Erythroblast (primary cell): Measurements from ENCODE around the gene EBNA1BP2.
"Not testable (repeated sequence)": the region's sequence is repeated elsewhere in the genome, so short reads cannot be mapped to it uniquely, and the experiment has no call there.

ENCODE experiments used
- DNase-seq, 2 experiments: peaks; one replicate each; lab custom pipeline; 2025; lab: John Stamatoyannopoulos, UW
- GATA1 ChIP-seq: IDR thresholded peaks from 2 replicates; pipeline ENCODE4 v1.6.1; 2011; ENCODE audit warnings: low read depth, mild to moderate bottlenecking, control low read depth, low read length, moderate library complexity
- POLR2A ChIP-seq: IDR thresholded peaks from 2 replicates; pipeline ENCODE4 v1.6.1; 2011; ENCODE audit warnings: mild to moderate bottlenecking, low read length

The EBNA1BP2 gene

DNA sequence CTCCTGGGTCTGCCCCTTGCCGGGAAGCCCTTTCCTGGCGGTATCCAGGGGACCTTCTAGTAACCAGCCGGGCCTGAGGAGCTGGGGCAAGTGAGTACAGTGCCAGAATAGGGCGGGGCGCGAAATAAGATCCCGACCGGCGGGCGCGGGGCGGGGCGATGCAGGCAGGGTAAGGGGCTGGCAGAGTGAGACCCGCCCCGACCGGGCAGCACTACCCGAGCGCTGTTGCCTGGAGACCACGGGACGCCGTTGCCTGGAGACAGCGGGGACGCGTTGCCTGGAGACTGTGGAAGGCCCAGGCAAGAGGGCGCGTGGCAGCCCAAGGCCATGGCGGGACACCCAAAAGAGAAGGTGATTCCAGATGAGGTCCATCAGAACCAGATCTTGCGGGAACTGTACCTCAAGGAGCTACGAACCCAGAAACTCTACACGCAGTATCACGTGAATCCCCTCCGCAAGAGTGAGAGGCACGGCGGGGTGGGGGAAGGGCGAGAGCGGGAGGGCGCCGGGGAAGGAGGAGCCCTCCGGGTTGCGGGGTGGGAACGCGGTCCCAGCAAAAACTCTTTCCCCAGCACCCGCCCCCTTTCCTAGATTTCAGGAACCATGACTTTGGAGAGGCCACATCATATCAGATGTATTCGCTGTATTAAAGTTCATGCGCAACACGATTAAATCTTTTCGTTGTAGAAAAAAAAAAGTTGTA is 24.3 kb downstream of the EBNA1BP2 start:
- DNase-seq = peak; percentile 55
- no peak for TF ChIP-seq POLR2A
- no peak for TF ChIP-seq GATA1

- no peak for DNase-seq
- TF ChIP-seq POLR2A = no peak
- TF ChIP-seq GATA1 = no peak
These were observed 27.9 kb downstream of the EBNA1BP2 start for GRCh38 chr1:43144237-43144636.

- TF ChIP-seq GATA1 = no peak
- no peak for TF ChIP-seq POLR2A
- DNase-seq = peak; percentile 54 to 61
These were observed 28.6 kb downstream of the EBNA1BP2 start for GRCh38 chr1:43143441-43143888.

DNA sequence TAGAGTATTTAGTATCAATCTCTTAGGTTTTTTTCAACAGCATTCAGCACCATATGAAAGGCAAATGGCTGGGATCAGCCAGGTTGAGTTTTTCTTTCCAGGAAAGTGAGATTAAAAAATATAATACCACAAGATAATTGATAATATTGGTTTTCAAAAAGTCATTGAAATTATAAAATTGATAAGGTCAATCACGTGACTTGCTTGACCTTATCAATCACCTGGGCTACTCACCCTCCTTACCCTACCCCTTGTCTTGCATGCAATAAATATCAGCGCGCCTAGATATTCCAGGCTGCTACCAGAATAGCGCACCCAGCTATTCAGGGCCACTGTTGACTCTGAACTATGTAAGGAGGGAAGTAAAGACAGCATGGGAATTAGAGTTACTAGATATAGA is 31.5 kb downstream of the EBNA1BP2 start:
- no peak for TF ChIP-seq GATA1
- no peak for DNase-seq

- no peak for DNase-seq
- TF ChIP-seq GATA1 (no peak), POLR2A (no peak)
These were observed 32.1 kb downstream of the EBNA1BP2 start for GRCh38 chr1:43140010-43140409.

DNA sequence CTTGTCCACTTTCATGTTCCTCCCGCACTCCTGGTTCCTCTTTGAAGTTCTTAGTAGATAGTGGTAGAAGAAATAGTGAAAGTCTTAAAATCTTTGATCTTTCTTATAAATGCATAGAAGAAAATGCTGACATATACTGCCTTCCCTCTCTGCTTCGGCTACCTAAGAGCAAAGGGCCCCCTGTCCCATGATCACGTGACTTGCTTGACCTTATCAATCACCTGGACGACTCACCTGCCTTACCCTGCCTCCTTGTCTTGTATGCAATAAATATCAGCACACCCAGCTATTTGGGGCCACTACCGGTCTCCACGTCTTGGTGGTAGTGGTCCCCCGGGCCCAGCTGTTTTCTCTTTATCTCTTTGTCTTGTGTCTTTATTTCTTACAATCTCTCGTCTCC is 32.8 kb downstream of the EBNA1BP2 start:
- DNase-seq = not testable (repeated sequence)

DNA sequence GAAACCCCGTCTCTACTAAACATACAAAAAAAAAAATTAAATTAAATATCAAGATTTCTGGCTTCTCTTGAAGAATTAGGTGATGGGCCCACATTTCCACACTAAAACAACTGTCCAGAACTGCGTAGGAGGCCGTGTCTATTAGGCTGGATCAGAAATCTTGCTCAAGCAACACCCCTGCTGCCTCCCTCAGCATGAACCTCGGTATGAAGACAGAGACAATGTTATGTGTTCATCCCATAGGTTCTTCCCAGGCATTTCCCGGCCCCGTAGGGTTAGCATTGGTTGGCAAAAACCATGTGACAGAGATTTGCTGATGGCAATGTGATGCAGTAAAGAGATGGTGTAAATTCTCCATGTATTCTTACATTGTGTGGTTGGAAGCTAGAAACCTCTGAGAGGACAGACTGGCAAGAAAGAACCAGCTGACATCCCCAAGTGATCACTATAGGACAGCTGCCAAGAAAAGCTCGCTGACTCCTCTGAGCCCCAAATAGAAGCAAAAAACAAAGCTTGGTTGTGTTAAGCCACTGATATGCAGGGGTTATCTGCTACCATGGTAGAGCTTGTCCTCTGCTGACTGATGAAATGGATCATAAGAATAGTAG is 34.5 kb downstream of the EBNA1BP2 start:
- no peak for DNase-seq
- TF ChIP-seq POLR2A (no peak), GATA1 (no peak)

- TF ChIP-seq POLR2A (no peak), GATA1 (no peak)
- no peak for DNase-seq
These were observed 36.0 kb downstream of the EBNA1BP2 start for GRCh38 chr1:43135857-43136781.

- TF ChIP-seq GATA1 (no peak), POLR2A (no peak)
- no peak for DNase-seq
These were observed 37.5 kb downstream of the EBNA1BP2 start for GRCh38 chr1:43134640-43135039.

- no peak for DNase-seq
- TF ChIP-seq POLR2A (no peak), GATA1 (no peak)
These were observed 38.0 kb downstream of the EBNA1BP2 start for GRCh38 chr1:43134068-43134467.

- no peak for DNase-seq
- no peak for TF ChIP-seq GATA1
- no peak for TF ChIP-seq POLR2A
These were observed 42.7 kb downstream of the EBNA1BP2 start for GRCh38 chr1:43129426-43129825.

DNA sequence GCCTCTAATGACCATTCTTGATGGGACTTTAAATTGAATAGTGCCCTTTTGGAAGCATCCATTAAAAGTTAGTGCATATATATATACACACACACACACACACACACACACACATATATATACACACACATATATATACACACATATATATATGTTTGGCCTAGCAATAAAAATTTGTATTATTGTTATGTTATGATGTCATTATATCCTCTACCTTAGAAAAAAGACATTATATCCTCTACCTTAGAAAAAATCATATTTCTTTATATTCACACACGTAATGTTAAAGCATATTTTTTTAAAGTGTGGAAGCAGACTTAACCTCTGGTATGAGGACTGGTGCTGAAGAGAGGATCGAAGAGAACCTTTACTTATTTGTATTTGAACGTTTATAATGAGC is 43.3 kb downstream of the EBNA1BP2 start:
- DNase-seq = no peak
- TF ChIP-seq POLR2A = no peak
- no peak for TF ChIP-seq GATA1

- DNase-seq = no peak
- no peak for TF ChIP-seq POLR2A
- TF ChIP-seq GATA1 = no peak
These were observed 49.1 kb downstream of the EBNA1BP2 start for GRCh38 chr1:43123031-43123430.
